Caco-2 (cell line): ENCODE measurements around the gene HSD17B3. TPM values are rescaled to one million over a fixed set of nuclear protein-coding genes. Genes with fewer than 3 reads are reported as not detected.
A peak's percentile ranks its signal among the peaks of the same experiment; 100 is the strongest.

Source experiments
- BruUV-seq: library from RNA; stranded (reverse); fragments of 400-500 nt; replicated peaks from 2 replicates; lab custom pipeline; 2021; lab: Mats Ljungman, UMichigan
- CTCF ChIA-PET: fragments of 300-600 bp; sonication (Branson Sonifier 250); formaldehyde crosslinking; loops from one replicate; lab custom pipeline; 2022; ENCODE audit warnings: antibody characterized with exemption; lab: Charles Lee
- POLR2A ChIA-PET: fragments of 300-600 bp; sonication (Branson Sonifier 250); formaldehyde crosslinking; loops from one replicate; lab custom pipeline; 2022; ENCODE audit warnings: antibody characterized with exemption; lab: Charles Lee
- DNase-seq, 2 experiments: peaks; one replicate each; pipeline versions ENCODE4 v3.0.0 to v3.0.0-alpha.2; 2020 to 2022
- H3K27me3 ChIP-seq: replicated peaks from 2 replicates; pipeline ENCODE4 v1.6.0; 2011; ENCODE audit warnings: low read length; ENCODE audit not compliant: control insufficient read depth, insufficient read depth
- H3K36me3 ChIP-seq: 2 replicates; pipeline ENCODE4 v1.5.1; 2011; ENCODE audit warnings: low read length; ENCODE audit not compliant: control insufficient read depth, insufficient read depth
- H3K4me1 ChIP-seq: fragments of 250-450 bp; sonication (Bioruptor Pico); 2 replicates; pipeline ENCODE4 v1.5.1; 2020; ENCODE audit warnings: mild to moderate bottlenecking
- H3K4me3 ChIP-seq: 2 replicates; pipeline ENCODE4 v1.5.1; 2011; ENCODE audit warnings: low read depth, mild to moderate bottlenecking, control low read depth, low read length
- H3K9me3 ChIP-seq: fragments of 250-450 bp; sonication (Bioruptor Pico); 2 replicates; pipeline ENCODE4 v1.5.1; 2020; ENCODE audit warnings: mild to moderate bottlenecking, moderate library complexity
- H3K27ac Mint-ChIP-seq: one replicate; pipeline ENCODE4 v1.8.0; 2022; ENCODE audit warnings: mixed read lengths; ENCODE audit not compliant: unreplicated experiment
- H3K27me3 Mint-ChIP-seq: one replicate; pipeline ENCODE4 v1.8.0; 2022; ENCODE audit warnings: mixed read lengths; ENCODE audit not compliant: insufficient read depth, unreplicated experiment
- H3K36me3 Mint-ChIP-seq: one replicate; pipeline ENCODE4 v1.8.0; 2022; ENCODE audit warnings: mild to moderate bottlenecking, mixed read lengths; ENCODE audit not compliant: insufficient read depth, unreplicated experiment
- H3K4me1 Mint-ChIP-seq: one replicate; pipeline ENCODE4 v1.8.0; 2022; ENCODE audit warnings: low read depth, mixed read lengths; ENCODE audit not compliant: unreplicated experiment
- H3K4me3 Mint-ChIP-seq: one replicate; pipeline ENCODE4 v1.8.0; 2022; ENCODE audit warnings: mild to moderate bottlenecking, moderate library complexity, mixed read lengths; ENCODE audit not compliant: unreplicated experiment
- H3K9me3 Mint-ChIP-seq: one replicate; pipeline ENCODE4 v1.8.0; 2022; ENCODE audit warnings: mixed read lengths; ENCODE audit not compliant: unreplicated experiment
- intact Hi-C: fragments of 100-400 bp; cut with micrococcal nuclease; formaldehyde crosslinking; loops from one replicate; pipeline ENCODE4 v1.10.0; 2022; ENCODE audit not compliant: unreplicated experiment
- total RNA-seq: library from RNA; stranded (reverse); gene quantifications from 2 replicates; pipeline ENCODE4 v1.2.3, GENCODE V29; 2022
- TF ChIP-seq, protein P1 (sequence below), 2 experiments: fragments of 200-600 bp in 1 of 2; IDR thresholded peaks; 1 replicate in 1 of 2; 2 replicates in 1 of 2; pipeline versions ENCODE4 v1.5.1 to v1.8.0; 2011 to 2022; ENCODE audit warnings: antibody characterized with exemption in 1 of 2, control low read depth in 1 of 2, inconsistent platforms in 1 of 2, low read depth in 1 of 2, low read length in 1 of 2, mild to moderate bottlenecking in 1 of 2, moderate library complexity in 1 of 2; ENCODE audit not compliant: insufficient read depth in 1 of 2, severe bottlenecking in 1 of 2, unreplicated experiment in 1 of 2

Gene HSD17B3
- total RNA-seq, 1 experiment from 2014 or later = not detected

DNA sequence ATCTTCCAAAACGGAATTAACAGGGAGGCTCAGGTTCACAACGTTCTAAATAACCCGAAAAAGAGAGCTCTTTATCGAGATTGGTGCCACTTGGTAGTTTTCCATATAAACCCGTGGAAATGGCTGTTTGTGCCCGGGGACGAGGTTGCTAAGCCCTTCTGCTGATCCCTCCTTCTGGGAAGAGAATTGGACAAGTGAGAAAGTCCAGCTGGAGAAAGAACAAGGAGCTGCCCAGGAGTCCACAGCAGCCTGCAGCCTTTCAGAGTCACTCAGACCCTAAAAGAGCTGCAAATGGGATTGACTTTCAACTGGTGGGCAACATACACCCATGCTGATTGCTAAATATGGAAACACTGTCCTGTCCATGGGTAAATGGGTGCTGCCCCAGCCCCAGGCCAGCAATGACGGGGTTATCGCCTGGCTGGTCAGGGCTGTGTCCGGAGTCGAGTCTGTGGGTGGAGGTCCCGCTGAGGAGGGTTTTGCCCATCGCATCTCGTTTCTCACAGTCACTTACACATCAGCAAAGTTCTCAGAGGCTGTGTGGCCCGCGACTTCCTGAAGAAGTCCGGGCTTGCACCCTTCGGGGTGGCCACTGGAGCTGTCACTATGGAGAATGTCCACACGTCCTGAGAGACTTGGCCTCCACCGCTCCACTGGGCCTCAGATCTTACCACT lies 40.7 kb upstream of the HSD17B3 start:
- Histone ChIP-seq H3K9me3 (no peaks in the 10 kb centered on the region), H3K4me3 (no peak overlapping the region), H3K4me1 (peaks cover 60% of the 10 kb centered on the region), H3K27me3 (no peaks in the 10 kb centered on the region), H3K36me3 (peaks cover 3% of the 10 kb centered on the region)
- H3K4me3 Mint-ChIP-seq = no peak overlapping the region
- H3K4me1 Mint-ChIP-seq = peaks cover 10% of the 10 kb centered on the region
- H3K36me3 Mint-ChIP-seq = peaks cover 38% of the 10 kb centered on the region
- H3K27me3 Mint-ChIP-seq = no peaks in the 10 kb centered on the region
- no TSS peak for BruUV-seq
- CTCF ChIA-PET = no interaction called here
- intact Hi-C loops = no loop called here
- POLR2A ChIA-PET = no interaction called here
- TF ChIP-seq, protein P1, sequence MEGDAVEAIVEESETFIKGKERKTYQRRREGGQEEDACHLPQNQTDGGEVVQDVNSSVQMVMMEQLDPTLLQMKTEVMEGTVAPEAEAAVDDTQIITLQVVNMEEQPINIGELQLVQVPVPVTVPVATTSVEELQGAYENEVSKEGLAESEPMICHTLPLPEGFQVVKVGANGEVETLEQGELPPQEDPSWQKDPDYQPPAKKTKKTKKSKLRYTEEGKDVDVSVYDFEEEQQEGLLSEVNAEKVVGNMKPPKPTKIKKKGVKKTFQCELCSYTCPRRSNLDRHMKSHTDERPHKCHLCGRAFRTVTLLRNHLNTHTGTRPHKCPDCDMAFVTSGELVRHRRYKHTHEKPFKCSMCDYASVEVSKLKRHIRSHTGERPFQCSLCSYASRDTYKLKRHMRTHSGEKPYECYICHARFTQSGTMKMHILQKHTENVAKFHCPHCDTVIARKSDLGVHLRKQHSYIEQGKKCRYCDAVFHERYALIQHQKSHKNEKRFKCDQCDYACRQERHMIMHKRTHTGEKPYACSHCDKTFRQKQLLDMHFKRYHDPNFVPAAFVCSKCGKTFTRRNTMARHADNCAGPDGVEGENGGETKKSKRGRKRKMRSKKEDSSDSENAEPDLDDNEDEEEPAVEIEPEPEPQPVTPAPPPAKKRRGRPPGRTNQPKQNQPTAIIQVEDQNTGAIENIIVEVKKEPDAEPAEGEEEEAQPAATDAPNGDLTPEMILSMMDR (IDR thresholded peaks at IDR 0.05; ENCODE audit: insufficient read depth in 1 of 2, low read depth in 1 of 2, low read length in 1 of 2, severe bottlenecking in 1 of 2, unreplicated experiment in 1 of 2) = no peak
- DNase-seq = no peak
- H3K27ac Mint-ChIP-seq = peak overlapping the region; percentile 28
- H3K9me3 Mint-ChIP-seq = no peaks in the 10 kb centered on the region

DNA sequence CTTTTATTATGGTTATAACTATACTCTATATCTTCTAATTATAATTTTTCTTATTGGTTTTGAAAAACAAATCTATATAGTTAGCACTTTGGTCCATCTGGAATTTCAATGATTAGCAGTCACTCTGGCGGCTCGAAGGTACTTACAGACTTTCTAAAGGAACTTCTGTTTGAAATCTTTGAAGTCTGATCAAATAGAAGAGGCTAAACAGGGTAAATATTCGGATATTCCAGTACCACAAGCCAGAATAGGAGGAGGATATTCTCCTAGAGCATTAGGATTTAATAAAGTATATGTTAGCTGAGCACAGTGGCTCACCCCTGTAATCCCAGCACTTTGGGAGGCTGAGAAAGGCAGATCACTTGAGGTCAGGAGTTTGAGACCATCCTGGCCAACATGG lies 38.7 kb upstream of the HSD17B3 start:
- CTCF ChIA-PET = no interaction called here
- Histone ChIP-seq H3K9me3 (no peaks in the 10 kb centered on the region), H3K36me3 (peaks cover 3% of the 10 kb centered on the region), H3K4me1 (peaks cover 55% of the 10 kb centered on the region), H3K4me3 (no peak overlapping the region), H3K27me3 (no peaks in the 10 kb centered on the region)
- TF ChIP-seq, protein P1 (IDR thresholded peaks at IDR 0.05; ENCODE audit: insufficient read depth in 1 of 2, low read depth in 1 of 2, low read length in 1 of 2, severe bottlenecking in 1 of 2, unreplicated experiment in 1 of 2) = no peak
- Mint-ChIP-seq H3K27ac (no peak overlapping the region), H3K4me1 (peaks cover 10% of the 10 kb centered on the region), H3K9me3 (no peaks in the 10 kb centered on the region), H3K36me3 (peaks cover 37% of the 10 kb centered on the region), H3K4me3 (no peak overlapping the region), H3K27me3 (no peaks in the 10 kb centered on the region)
- no TSS peak for BruUV-seq
- POLR2A ChIA-PET = no interaction called here
- intact Hi-C loops = no loop called here
- DNase-seq = no peak

DNA sequence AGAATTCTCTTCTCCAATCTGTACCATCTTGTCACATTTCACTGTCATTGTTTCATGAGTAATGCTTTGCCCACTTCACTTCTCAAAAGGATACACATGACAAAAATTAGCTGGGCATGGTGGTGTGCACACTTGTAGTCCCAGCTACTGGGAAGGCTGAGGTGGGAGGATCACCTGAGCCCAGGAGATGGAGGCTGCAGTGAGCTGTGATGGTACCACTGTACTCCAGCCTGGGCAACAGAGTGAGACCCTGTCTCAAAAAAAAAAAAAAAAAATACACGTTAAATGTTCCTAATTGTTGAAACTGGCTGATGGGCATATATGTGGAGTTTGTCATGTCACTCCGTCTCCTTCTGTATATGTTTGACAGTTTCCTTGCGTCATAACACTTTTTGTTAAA lies 36.3 kb upstream of the HSD17B3 start:
- Histone ChIP-seq H3K36me3 (peaks cover 3% of the 10 kb centered on the region), H3K9me3 (no peaks in the 10 kb centered on the region), H3K27me3 (no peaks in the 10 kb centered on the region), H3K4me1 (peaks cover 35% of the 10 kb centered on the region), H3K4me3 (no peak overlapping the region)
- ChIA-PET POLR2A (no interaction called here), CTCF (no interaction called here)
- intact Hi-C loops = no loop called here
- no peak for DNase-seq
- Mint-ChIP-seq H3K36me3 (peaks cover 45% of the 10 kb centered on the region), H3K27me3 (no peaks in the 10 kb centered on the region), H3K4me3 (no peak overlapping the region), H3K27ac (no peak overlapping the region), H3K4me1 (peaks cover 10% of the 10 kb centered on the region), H3K9me3 (no peaks in the 10 kb centered on the region)
- TF ChIP-seq, protein P1 (IDR thresholded peaks at IDR 0.05; ENCODE audit: insufficient read depth in 1 of 2, low read depth in 1 of 2, low read length in 1 of 2, severe bottlenecking in 1 of 2, unreplicated experiment in 1 of 2) = no peak
- BruUV-seq = no TSS peak
